WTC11 (cell line): ENCODE measurements around the gene COX10. TPM values are rescaled to one million over a fixed set of nuclear protein-coding genes. Genes with fewer than 3 reads are reported as not detected.
A peak's percentile ranks its signal among the peaks of the same experiment; 100 is the strongest.

Experiments used
- ATAC-seq: fragments of 200-7000 bp; cut with Tn5 transposase; 2 replicates; pipeline ENCODE4 v1.10.0; 2021; ENCODE audit warnings: mild to moderate bottlenecking, moderate library complexity
- CTCF ChIA-PET: fragments of 300-600 bp; sonication (Branson Sonifier 250); formaldehyde crosslinking; loops from one replicate; lab custom pipeline; 2021; ENCODE audit warnings: antibody characterized with exemption; lab: Charles Lee
- POLR2A ChIA-PET: fragments of 350-600 bp; sonication (Branson Sonifier 250); formaldehyde crosslinking; loops from one replicate; lab custom pipeline; 2021; ENCODE audit warnings: antibody characterized with exemption; lab: Charles Lee
- DNase-seq: peaks from one replicate; pipeline ENCODE4 v3.0.0; 2021; ENCODE audit warnings: low spot score
- H3K27ac Mint-ChIP-seq: 2 replicates; pipeline ENCODE4 v1.8.0; 2021; ENCODE audit warnings: mixed read lengths
- H3K27me3 Mint-ChIP-seq: 2 replicates; pipeline ENCODE4 v1.8.0; 2021; ENCODE audit warnings: low read depth, mild to moderate bottlenecking, moderate library complexity, mixed read lengths
- H3K36me3 Mint-ChIP-seq: 2 replicates; pipeline ENCODE4 v1.8.0; 2021; ENCODE audit warnings: mixed read lengths
- H3K4me1 Mint-ChIP-seq: 2 replicates; pipeline ENCODE4 v1.8.0; 2022; ENCODE audit warnings: mixed read lengths
- H3K4me3 Mint-ChIP-seq: 2 replicates; pipeline ENCODE4 v1.8.0; 2021; ENCODE audit warnings: mild to moderate bottlenecking, moderate library complexity, mixed read lengths
- H3K9me3 Mint-ChIP-seq: 2 replicates; pipeline ENCODE4 v1.8.0; 2021; ENCODE audit warnings: mixed read lengths
- CREM ChIP-seq: sonication (generic); formaldehyde crosslinking; IDR thresholded peaks from 2 replicates; pipeline ENCODE4 v1.8.1; 2022; ENCODE audit warnings: mild to moderate bottlenecking, missing genetic modification reagents, moderate library complexity
- FOXJ3 ChIP-seq: sonication (generic); formaldehyde crosslinking; IDR thresholded peaks from 2 replicates; pipeline ENCODE4 v1.9.0; 2021; ENCODE audit warnings: missing genetic modification reagents, mild to moderate bottlenecking, borderline replicate concordance
- FOXK1 ChIP-seq: sonication (generic); formaldehyde crosslinking; IDR thresholded peaks from 2 replicates; pipeline ENCODE4 v1.8.0; 2022; ENCODE audit warnings: mild to moderate bottlenecking, moderate library complexity, missing genetic modification reagents
- FOXP1 ChIP-seq: sonication (generic); formaldehyde crosslinking; IDR thresholded peaks from 2 replicates; pipeline ENCODE4 v1.8.0; 2022; ENCODE audit warnings: missing genetic modification reagents, mild to moderate bottlenecking, moderate library complexity, borderline replicate concordance
- NFATC4 ChIP-seq: fragments of 250-450 bp; sonication (Bioruptor Pico); IDR thresholded peaks from 2 replicates; pipeline ENCODE4 v1.9.0; 2021; ENCODE audit warnings: mild to moderate bottlenecking
- SMAD3 ChIP-seq: sonication (generic); formaldehyde crosslinking; IDR thresholded peaks from 2 replicates; pipeline ENCODE4 v1.8.0; 2022; ENCODE audit warnings: missing genetic modification reagents, mild to moderate bottlenecking, borderline replicate concordance
- TEAD4 ChIP-seq: sonication (generic); formaldehyde crosslinking; IDR thresholded peaks from 2 replicates; pipeline ENCODE4 v1.8.0; 2022; ENCODE audit warnings: mild to moderate bottlenecking, missing genetic modification reagents
- TP53 ChIP-seq: sonication (generic); formaldehyde crosslinking; IDR thresholded peaks from 2 replicates; pipeline ENCODE4 v1.8.1; 2023; ENCODE audit warnings: mild to moderate bottlenecking, missing genetic modification reagents
- ZNF219 ChIP-seq: sonication (generic); formaldehyde crosslinking; IDR thresholded peaks from 2 replicates; pipeline ENCODE4 v1.8.0; 2023; ENCODE audit warnings: missing genetic modification reagents, mild to moderate bottlenecking, borderline replicate concordance
- ZNF263 ChIP-seq: sonication (generic); formaldehyde crosslinking; IDR thresholded peaks from 2 replicates; pipeline ENCODE4 v1.8.1; 2022; ENCODE audit warnings: low read depth, mild to moderate bottlenecking, moderate library complexity, missing genetic modification reagents
- total RNA-seq: library from RNA; stranded (reverse); gene quantifications from 3 replicates; pipeline ENCODE4 v1.2.3, GENCODE V29; 2021
- TF ChIP-seq, protein P1 (sequence below): sonication (generic); formaldehyde crosslinking; IDR thresholded peaks from 2 replicates; pipeline ENCODE4 v1.8.1; 2023; ENCODE audit warnings: mild to moderate bottlenecking, missing genetic modification reagents, moderate library complexity
- TF ChIP-seq, protein P2 (sequence below): sonication (generic); formaldehyde crosslinking; IDR thresholded peaks from 2 replicates; pipeline ENCODE4 v1.8.1; 2023; ENCODE audit warnings: mild to moderate bottlenecking, missing genetic modification reagents, moderate library complexity
- TF ChIP-seq, protein P3 (sequence below): fragments of 250-450 bp; sonication (Bioruptor Pico); IDR thresholded peaks from 2 replicates; pipeline ENCODE4 v1.9.0; 2021; ENCODE audit warnings: mild to moderate bottlenecking
- TF ChIP-seq, protein P4 (sequence below): sonication (generic); formaldehyde crosslinking; conservative IDR thresholded peaks from 2 replicates; pipeline ENCODE4 v1.8.1; 2023; ENCODE audit warnings: mild to moderate bottlenecking, low read depth, missing genetic modification reagents, moderate library complexity
- TF ChIP-seq, protein P5 (sequence below): sonication (generic); formaldehyde crosslinking; IDR thresholded peaks from 2 replicates; pipeline ENCODE4 v1.8.1; 2022; ENCODE audit warnings: mild to moderate bottlenecking, missing genetic modification reagents, moderate library complexity, borderline replicate concordance
- TF ChIP-seq, protein P6 (sequence below): sonication (generic); formaldehyde crosslinking; IDR thresholded peaks from 2 replicates; pipeline ENCODE4 v1.8.1; 2023; ENCODE audit warnings: mild to moderate bottlenecking, missing genetic modification reagents, borderline replicate concordance
- TF ChIP-seq, protein P7 (sequence below): sonication (generic); formaldehyde crosslinking; IDR thresholded peaks from 2 replicates; pipeline ENCODE4 v1.8.0; 2022; ENCODE audit warnings: mild to moderate bottlenecking, missing genetic modification reagents
- TF ChIP-seq, protein P8 (sequence below): sonication (generic); formaldehyde crosslinking; IDR thresholded peaks from 2 replicates; pipeline ENCODE4 v1.8.1; 2023; ENCODE audit warnings: mild to moderate bottlenecking, moderate library complexity, missing genetic modification reagents
- TF ChIP-seq, protein P9 (sequence below): sonication (generic); formaldehyde crosslinking; IDR thresholded peaks from 2 replicates; pipeline ENCODE4 v1.8.0; 2023; ENCODE audit warnings: missing genetic modification reagents

The COX10 gene
- total RNA-seq, 1 experiment from 2014 or later = 22.0 TPM

DNA sequence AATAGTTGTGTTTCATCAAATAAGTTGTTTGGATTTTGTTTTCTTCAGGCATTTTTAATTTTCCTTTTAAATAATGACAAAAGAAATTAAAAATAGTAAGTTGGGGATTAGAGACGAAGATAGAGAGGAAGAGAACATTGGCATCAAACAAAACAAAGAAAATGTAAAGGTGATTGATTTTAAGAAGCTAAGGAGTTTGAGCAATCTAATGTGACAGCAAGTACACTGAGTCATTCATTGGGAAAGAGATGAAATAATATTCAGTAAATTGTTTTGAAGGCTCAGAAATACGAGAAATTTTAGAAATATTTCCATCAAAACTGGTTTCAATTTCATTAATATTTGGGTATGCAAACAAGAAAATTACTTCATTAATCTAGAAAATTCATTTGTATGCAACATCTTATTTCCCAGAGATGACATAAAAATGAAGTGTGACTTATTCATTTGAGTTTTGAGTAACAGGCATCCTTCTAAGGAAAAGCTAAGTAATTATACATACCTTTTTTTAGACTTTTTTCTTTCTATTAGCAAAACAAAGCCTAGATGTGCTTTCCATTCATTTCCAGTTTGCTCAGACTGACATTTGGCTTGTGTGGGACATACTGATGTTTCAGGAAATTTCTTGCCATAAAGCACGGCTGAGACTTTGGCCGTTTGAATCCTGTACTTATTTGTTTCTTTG is 66.7 kb downstream of the COX10 start:
- H3K36me3 Mint-ChIP-seq = no peaks in the 10 kb centered on the region
- peak overlapping the region; percentile 32 for H3K27ac Mint-ChIP-seq
- no peaks in the 10 kb centered on the region for H3K9me3 Mint-ChIP-seq
- no peaks in the 10 kb centered on the region for H3K27me3 Mint-ChIP-seq
- ChIA-PET CTCF (interaction anchor here (0.5 kb wide), 1 partner anchor 159 kb away, joined by 3 read pairs; no protein-coding TSS in a partner anchor), POLR2A (no interaction called here)
- H3K4me1 Mint-ChIP-seq = peaks cover 43% of the 10 kb centered on the region
- DNase-seq = no peak
- TF ChIP-seq, protein P1, sequence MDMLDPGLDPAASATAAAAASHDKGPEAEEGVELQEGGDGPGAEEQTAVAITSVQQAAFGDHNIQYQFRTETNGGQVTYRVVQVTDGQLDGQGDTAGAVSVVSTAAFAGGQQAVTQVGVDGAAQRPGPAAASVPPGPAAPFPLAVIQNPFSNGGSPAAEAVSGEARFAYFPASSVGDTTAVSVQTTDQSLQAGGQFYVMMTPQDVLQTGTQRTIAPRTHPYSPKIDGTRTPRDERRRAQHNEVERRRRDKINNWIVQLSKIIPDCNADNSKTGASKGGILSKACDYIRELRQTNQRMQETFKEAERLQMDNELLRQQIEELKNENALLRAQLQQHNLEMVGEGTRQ (CRISPR knock-in tag) = no peak
- TF ChIP-seq, protein P2, sequence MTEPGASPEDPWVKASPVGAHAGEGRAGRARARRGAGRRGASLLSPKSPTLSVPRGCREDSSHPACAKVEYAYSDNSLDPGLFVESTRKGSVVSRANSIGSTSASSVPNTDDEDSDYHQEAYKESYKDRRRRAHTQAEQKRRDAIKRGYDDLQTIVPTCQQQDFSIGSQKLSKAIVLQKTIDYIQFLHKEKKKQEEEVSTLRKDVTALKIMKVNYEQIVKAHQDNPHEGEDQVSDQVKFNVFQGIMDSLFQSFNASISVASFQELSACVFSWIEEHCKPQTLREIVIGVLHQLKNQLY (CRISPR knock-in tag) = no peak
- TF ChIP-seq, protein P3, sequence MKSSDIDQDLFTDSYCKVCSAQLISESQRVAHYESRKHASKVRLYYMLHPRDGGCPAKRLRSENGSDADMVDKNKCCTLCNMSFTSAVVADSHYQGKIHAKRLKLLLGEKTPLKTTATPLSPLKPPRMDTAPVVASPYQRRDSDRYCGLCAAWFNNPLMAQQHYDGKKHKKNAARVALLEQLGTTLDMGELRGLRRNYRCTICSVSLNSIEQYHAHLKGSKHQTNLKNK (CRISPR knock-in tag) = no peak
- TF ChIP-seq, protein P4, sequence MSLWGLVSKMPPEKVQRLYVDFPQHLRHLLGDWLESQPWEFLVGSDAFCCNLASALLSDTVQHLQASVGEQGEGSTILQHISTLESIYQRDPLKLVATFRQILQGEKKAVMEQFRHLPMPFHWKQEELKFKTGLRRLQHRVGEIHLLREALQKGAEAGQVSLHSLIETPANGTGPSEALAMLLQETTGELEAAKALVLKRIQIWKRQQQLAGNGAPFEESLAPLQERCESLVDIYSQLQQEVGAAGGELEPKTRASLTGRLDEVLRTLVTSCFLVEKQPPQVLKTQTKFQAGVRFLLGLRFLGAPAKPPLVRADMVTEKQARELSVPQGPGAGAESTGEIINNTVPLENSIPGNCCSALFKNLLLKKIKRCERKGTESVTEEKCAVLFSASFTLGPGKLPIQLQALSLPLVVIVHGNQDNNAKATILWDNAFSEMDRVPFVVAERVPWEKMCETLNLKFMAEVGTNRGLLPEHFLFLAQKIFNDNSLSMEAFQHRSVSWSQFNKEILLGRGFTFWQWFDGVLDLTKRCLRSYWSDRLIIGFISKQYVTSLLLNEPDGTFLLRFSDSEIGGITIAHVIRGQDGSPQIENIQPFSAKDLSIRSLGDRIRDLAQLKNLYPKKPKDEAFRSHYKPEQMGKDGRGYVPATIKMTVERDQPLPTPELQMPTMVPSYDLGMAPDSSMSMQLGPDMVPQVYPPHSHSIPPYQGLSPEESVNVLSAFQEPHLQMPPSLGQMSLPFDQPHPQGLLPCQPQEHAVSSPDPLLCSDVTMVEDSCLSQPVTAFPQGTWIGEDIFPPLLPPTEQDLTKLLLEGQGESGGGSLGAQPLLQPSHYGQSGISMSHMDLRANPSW = no peak
- TF ChIP-seq, protein P5, sequence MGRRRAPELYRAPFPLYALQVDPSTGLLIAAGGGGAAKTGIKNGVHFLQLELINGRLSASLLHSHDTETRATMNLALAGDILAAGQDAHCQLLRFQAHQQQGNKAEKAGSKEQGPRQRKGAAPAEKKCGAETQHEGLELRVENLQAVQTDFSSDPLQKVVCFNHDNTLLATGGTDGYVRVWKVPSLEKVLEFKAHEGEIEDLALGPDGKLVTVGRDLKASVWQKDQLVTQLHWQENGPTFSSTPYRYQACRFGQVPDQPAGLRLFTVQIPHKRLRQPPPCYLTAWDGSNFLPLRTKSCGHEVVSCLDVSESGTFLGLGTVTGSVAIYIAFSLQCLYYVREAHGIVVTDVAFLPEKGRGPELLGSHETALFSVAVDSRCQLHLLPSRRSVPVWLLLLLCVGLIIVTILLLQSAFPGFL (CRISPR knock-in tag) = no peak
- no peak for TF ChIP-seq TEAD4 (CRISPR knock-in tag)
- TF ChIP-seq, protein P6, sequence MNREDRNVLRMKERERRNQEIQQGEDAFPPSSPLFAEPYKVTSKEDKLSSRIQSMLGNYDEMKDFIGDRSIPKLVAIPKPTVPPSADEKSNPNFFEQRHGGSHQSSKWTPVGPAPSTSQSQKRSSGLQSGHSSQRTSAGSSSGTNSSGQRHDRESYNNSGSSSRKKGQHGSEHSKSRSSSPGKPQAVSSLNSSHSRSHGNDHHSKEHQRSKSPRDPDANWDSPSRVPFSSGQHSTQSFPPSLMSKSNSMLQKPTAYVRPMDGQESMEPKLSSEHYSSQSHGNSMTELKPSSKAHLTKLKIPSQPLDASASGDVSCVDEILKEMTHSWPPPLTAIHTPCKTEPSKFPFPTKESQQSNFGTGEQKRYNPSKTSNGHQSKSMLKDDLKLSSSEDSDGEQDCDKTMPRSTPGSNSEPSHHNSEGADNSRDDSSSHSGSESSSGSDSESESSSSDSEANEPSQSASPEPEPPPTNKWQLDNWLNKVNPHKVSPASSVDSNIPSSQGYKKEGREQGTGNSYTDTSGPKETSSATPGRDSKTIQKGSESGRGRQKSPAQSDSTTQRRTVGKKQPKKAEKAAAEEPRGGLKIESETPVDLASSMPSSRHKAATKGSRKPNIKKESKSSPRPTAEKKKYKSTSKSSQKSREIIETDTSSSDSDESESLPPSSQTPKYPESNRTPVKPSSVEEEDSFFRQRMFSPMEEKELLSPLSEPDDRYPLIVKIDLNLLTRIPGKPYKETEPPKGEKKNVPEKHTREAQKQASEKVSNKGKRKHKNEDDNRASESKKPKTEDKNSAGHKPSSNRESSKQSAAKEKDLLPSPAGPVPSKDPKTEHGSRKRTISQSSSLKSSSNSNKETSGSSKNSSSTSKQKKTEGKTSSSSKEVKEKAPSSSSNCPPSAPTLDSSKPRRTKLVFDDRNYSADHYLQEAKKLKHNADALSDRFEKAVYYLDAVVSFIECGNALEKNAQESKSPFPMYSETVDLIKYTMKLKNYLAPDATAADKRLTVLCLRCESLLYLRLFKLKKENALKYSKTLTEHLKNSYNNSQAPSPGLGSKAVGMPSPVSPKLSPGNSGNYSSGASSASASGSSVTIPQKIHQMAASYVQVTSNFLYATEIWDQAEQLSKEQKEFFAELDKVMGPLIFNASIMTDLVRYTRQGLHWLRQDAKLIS (CRISPR knock-in tag) = no peak
- TF ChIP-seq TP53 (CRISPR knock-in tag) = no peak
- TF ChIP-seq, protein P7, sequence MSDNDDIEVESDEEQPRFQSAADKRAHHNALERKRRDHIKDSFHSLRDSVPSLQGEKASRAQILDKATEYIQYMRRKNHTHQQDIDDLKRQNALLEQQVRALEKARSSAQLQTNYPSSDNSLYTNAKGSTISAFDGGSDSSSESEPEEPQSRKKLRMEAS = no peak
- no peak for ATAC-seq
- no peak overlapping the region; the same call in 1 of the 2 replicates for H3K4me3 Mint-ChIP-seq

DNA sequence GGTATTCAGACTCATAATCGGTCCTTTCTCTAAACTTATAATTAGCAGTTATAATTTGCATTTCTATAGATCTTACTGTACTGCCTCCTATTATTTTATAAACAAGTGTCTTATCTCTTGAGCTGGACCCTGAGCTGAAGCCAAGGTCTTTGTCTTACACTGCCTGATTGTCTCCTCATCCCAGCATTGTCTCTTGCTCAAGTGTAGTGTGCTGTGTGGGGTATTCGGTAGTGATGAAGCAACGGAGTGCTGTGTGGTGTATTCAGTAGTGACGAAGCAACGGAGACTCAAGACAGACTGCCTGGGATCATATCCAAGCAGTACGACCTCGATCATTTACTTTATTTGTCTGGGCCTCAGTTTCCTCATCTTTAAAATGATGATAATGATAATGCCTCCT is 69.3 kb downstream of the COX10 start:
- POLR2A ChIA-PET = no interaction called here
- H3K27ac Mint-ChIP-seq = 0 out of 2 replicates have a peak overlapping the region, but pooled peaks have one; percentile 10
- H3K4me3 Mint-ChIP-seq = no peak overlapping the region
- DNase-seq (no peak), ATAC-seq (no peak)
- no peaks in the 10 kb centered on the region for H3K27me3 Mint-ChIP-seq
- CTCF ChIA-PET = no interaction called here
- H3K9me3 Mint-ChIP-seq = no peaks in the 10 kb centered on the region
- peaks cover 62% of the 10 kb centered on the region for H3K4me1 Mint-ChIP-seq
- H3K36me3 Mint-ChIP-seq = no peaks in the 10 kb centered on the region
- TF ChIP-seq FOXJ3 (CRISPR knock-in tag) (no peak), ZNF263 (CRISPR knock-in tag) (no peak), ZNF219 (CRISPR knock-in tag) (no peak), SMAD3 (CRISPR knock-in tag) (no peak), NFATC4 (CRISPR knock-in tag) (no peak), FOXP1 (CRISPR knock-in tag) (no peak), FOXK1 (CRISPR knock-in tag) (no peak), CREM (CRISPR knock-in tag) (no peak)
- TF ChIP-seq, protein P8, sequence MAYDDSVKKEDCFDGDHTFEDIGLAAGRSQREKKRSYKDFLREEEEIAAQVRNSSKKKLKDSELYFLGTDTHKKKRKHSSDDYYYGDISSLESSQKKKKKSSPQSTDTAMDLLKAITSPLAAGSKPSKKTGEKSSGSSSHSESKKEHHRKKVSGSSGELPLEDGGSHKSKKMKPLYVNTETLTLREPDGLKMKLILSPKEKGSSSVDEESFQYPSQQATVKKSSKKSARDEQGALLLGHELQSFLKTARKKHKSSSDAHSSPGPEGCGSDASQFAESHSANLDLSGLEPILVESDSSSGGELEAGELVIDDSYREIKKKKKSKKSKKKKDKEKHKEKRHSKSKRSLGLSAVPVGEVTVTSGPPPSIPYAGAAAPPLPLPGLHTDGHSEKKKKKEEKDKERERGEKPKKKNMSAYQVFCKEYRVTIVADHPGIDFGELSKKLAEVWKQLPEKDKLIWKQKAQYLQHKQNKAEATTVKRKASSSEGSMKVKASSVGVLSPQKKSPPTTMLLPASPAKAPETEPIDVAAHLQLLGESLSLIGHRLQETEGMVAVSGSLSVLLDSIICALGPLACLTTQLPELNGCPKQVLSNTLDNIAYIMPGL (CRISPR knock-in tag) = no peak
- TF ChIP-seq, protein P9, sequence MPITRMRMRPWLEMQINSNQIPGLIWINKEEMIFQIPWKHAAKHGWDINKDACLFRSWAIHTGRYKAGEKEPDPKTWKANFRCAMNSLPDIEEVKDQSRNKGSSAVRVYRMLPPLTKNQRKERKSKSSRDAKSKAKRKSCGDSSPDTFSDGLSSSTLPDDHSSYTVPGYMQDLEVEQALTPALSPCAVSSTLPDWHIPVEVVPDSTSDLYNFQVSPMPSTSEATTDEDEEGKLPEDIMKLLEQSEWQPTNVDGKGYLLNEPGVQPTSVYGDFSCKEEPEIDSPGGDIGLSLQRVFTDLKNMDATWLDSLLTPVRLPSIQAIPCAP = no peak
